ENCODE results near the gene TPPP.

Gene TPPP

DNA sequence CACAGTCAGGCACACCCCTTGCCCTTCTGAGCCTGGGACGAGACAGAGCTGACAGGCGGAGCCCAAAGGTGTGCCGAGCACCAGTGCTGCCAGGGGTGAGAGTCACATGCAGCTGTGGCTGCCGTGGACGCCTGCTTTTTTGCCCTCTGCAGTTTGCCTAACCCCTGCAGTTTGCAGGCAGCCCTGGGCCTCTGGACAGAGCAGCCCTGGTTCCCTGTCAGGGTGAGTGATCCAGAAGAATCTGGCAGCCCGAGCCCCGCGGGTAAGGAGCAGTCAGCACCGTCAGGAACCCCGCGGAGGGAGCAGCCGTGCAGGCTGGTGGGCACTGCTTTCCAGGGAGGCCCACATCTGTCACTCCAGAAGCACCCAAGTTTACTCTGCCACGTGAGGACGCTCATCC is 50.7 kb downstream of the TPPP start:
- Histone ChIP-seq H2AFZ (ENCODE audit: low read length) (no peak overlapping the region), H3K4me3 (ENCODE audit: low read length, poor library complexity, severe bottlenecking) (no peak overlapping the region), H3K9me3 (ENCODE audit: insufficient read depth, low read depth, low read length) (no peaks in the 10 kb centered on the region), H3K9ac (ENCODE audit: low read depth, low read length, poor library complexity, severe bottlenecking) (no peak overlapping the region), H3K79me2 (ENCODE audit: insufficient read depth, low read length) (no peaks in the 10 kb centered on the region; the same call in 1 of the 2 replicates), H3K4me2 (ENCODE audit: low read depth, low read length, poor library complexity, severe bottlenecking) (no peak overlapping the region), H4K20me1 (ENCODE audit: insufficient read depth, low read length, poor library complexity, severe bottlenecking) (no peaks in the 10 kb centered on the region), H3K9me2 (replicated peaks; ENCODE audit: low read depth, low read length) (no peaks in the 10 kb centered on the region), H3F3A (ENCODE audit: low read depth) (no peaks in the 10 kb centered on the region), H3K36me3 (ENCODE audit: insufficient read depth, low read length) (peaks cover 59% of the 10 kb centered on the region; the same call in 1 of the 2 replicates), H3K27me3 (ENCODE audit: insufficient read depth, low read length, poor library complexity, severe bottlenecking) (no peaks in the 10 kb centered on the region), H3K4me1 (ENCODE audit: insufficient read depth, low read length, poor library complexity, severe bottlenecking) (no peaks in the 10 kb centered on the region)
- TF ChIP-seq CTCF (conservative IDR thresholded peaks at IDR 0.05; ENCODE audit: low read length), result no peak
- no peak for TF ChIP-seq EZH2phosphoT487 (IDR thresholded peaks at IDR 0.05; ENCODE audit: borderline replicate concordance)

DNA sequence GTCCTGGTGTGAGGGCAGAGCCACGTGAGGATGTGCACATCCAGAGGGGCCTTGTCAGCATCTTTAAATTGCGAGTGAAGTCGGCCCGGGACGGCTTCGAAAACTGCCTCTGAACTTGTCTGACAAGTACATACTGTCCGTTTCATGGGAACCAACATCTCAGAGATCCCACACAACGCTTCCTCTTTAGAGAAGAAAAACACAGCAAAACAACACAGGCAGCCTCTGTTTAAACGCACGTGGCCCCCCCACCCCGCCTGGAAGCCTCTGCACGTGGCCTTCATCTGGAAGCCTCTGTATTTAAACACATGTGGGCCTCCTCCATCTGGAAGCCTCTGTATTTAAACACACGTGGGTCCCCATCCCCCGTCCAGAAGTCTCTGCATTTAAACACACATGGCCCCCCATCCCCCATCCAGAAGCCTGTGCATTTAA is 51.8 kb downstream of the TPPP start:
- Histone ChIP-seq H3K4me1 (ENCODE audit: insufficient read depth, low read length, poor library complexity, severe bottlenecking) (no peaks in the 10 kb centered on the region), H4K20me1 (ENCODE audit: insufficient read depth, low read length, poor library complexity, severe bottlenecking) (no peaks in the 10 kb centered on the region), H3K79me2 (ENCODE audit: insufficient read depth, low read length) (no peaks in the 10 kb centered on the region), H3F3A (ENCODE audit: low read depth) (no peaks in the 10 kb centered on the region), H3K9ac (ENCODE audit: low read depth, low read length, poor library complexity, severe bottlenecking) (no peak overlapping the region), H2AFZ (ENCODE audit: low read length) (no peak overlapping the region), H3K27me3 (ENCODE audit: insufficient read depth, low read length, poor library complexity, severe bottlenecking) (no peaks in the 10 kb centered on the region), H3K9me3 (ENCODE audit: insufficient read depth, low read depth, low read length) (no peaks in the 10 kb centered on the region), H3K4me3 (ENCODE audit: low read length, poor library complexity, severe bottlenecking) (no peak overlapping the region), H3K36me3 (ENCODE audit: insufficient read depth, low read length) (peaks cover 64% of the 10 kb centered on the region; the same call in 1 of the 2 replicates), H3K4me2 (ENCODE audit: low read depth, low read length, poor library complexity, severe bottlenecking) (no peak overlapping the region), H3K9me2 (replicated peaks; ENCODE audit: low read depth, low read length) (no peaks in the 10 kb centered on the region)
- TF ChIP-seq EZH2phosphoT487 (IDR thresholded peaks at IDR 0.05; ENCODE audit: borderline replicate concordance), result no peak
- no peak for TF ChIP-seq CTCF (conservative IDR thresholded peaks at IDR 0.05; ENCODE audit: low read length)

DNA sequence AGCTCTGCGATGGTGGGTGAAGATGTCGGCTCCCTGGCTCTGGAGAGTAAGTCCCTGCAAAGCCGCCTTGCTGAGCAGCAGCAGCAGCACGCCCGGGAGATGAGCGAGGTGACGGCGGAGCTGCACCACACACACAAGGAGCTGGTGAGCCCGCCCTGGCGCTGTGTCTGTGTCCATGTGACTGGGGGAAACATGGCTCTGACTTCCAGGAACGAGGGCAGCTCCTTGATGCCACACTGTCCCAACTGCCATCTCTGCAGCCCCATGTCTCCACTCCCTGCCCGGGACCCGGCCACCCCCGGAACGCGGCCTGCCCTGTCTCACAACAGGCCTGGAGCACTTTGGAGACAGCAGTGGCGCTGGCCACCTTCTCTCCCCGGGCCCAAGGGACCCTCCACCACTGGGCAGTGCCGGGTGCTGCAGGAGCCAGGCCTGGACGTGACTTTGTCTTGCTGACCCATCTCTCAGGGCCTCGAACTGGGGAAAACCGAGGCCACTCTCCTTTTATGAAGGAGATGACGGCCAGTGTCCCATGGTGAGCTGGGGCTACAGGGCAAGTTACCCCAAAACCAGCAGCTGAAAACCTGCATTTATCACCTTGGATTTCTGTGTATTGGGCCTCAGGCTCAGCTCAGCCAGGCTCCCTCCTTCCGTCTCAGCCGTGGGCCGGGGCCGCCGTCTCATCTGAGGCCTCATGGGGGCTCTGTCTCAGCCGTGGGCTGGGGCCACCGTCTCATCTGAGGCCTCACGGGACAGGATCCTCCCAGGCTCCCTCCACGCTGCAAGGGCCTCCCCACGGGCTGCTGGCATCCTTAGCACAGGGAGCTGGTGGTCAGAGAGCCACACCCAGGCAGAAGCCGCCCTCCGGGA is 52.5 kb downstream of the TPPP start:
- no peak overlapping the region for H2AFZ ChIP-seq (ENCODE audit: low read length)
- TF ChIP-seq CTCF (conservative IDR thresholded peaks at IDR 0.05; ENCODE audit: low read length) (no peak), EZH2phosphoT487 (IDR thresholded peaks at IDR 0.05; ENCODE audit: borderline replicate concordance) (no peak)
- no peaks in the 10 kb centered on the region for H4K20me1 ChIP-seq (ENCODE audit: insufficient read depth, low read length, poor library complexity, severe bottlenecking)
- no peaks in the 10 kb centered on the region for H3K4me1 ChIP-seq (ENCODE audit: insufficient read depth, low read length, poor library complexity, severe bottlenecking)
- H3K4me2 ChIP-seq (ENCODE audit: low read depth, low read length, poor library complexity, severe bottlenecking), result no peak overlapping the region
- no peaks in the 10 kb centered on the region for H3F3A ChIP-seq (ENCODE audit: low read depth)
- H3K36me3 ChIP-seq (ENCODE audit: insufficient read depth, low read length), result peaks cover 64% of the 10 kb centered on the region; the same call in 1 of the 2 replicates
- no peaks in the 10 kb centered on the region for H3K27me3 ChIP-seq (ENCODE audit: insufficient read depth, low read length, poor library complexity, severe bottlenecking)
- no peaks in the 10 kb centered on the region for H3K9me2 ChIP-seq (replicated peaks; ENCODE audit: low read depth, low read length)
- H3K4me3 ChIP-seq (ENCODE audit: low read length, poor library complexity, severe bottlenecking), result no peak overlapping the region
- no peaks in the 10 kb centered on the region for H3K9me3 ChIP-seq (ENCODE audit: insufficient read depth, low read depth, low read length)
- no peak overlapping the region for H3K9ac ChIP-seq (ENCODE audit: low read depth, low read length, poor library complexity, severe bottlenecking)
- no peaks in the 10 kb centered on the region for H3K79me2 ChIP-seq (ENCODE audit: insufficient read depth, low read length)

All from Loucy (cell line).